Cerebellar cortex (tissue), 1 donor: Measurements from ENCODE around the gene CELF1.

Source experiments
- DNase-seq: peaks from one replicate; pipeline ENCODE4 v3.0.0-alpha.2; 2015; ENCODE audit warnings: low spot score

Gene CELF1

DNA sequence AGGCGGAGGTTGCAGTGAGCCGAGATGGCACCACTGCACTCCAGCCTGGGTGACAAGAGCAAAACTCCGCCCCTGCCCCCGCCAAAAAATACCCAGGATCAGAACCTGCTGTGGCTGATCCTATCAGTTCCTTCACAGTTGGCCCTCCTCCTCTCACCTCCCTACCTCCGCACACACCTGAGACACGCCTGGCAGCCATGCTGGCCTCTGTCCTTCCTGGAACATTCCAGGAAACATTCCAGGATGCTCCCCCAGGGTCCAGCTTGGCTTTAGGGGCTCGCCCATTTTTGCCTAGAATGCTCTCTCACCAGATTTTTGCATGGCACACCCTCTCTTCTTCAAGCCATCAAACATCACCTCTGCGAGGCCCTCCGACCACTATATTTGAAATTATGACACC lies 106.1 kb downstream of the CELF1 start:
- DNase-seq = no peak

DNA sequence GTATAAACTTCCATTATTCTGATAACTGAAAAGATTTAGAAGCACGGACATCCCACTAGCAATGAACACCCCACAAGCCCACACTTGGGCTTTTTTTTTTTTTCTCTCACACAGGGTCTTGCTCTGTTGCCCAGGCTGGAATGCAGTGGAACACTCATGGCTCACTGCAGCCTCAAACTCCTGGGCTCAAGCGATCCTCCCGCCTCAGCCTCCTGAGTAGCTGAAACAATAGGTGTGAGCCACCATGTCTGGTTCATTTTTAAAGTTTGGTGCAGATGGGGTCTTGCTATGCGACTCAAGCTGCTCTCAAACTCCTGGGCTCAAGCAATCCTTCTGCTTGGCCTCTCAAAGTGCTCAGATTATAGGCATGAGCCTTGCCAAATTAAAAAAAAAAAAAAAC lies 107.1 kb downstream of the CELF1 start:
- no peak for DNase-seq

DNA sequence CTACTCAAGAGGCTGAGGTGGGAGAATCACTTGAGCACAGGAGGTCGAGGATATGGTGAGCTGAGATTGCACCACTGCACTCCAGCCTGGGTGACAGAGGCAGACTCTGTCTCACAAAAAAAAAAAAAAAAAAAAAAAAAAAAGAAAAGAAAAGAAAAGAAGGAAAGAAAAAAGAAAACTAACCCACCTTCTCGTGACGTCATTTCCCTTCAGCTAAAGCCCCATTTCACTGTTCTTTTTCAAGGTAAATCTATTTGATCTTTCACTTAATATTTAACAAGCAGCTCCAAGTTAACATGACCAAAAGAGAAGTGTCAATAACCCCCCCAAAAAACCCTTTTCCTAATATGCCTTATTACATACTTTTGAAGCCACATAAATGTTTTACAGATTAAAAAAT lies 109.1 kb downstream of the CELF1 start:
- DNase-seq = no peak

DNA sequence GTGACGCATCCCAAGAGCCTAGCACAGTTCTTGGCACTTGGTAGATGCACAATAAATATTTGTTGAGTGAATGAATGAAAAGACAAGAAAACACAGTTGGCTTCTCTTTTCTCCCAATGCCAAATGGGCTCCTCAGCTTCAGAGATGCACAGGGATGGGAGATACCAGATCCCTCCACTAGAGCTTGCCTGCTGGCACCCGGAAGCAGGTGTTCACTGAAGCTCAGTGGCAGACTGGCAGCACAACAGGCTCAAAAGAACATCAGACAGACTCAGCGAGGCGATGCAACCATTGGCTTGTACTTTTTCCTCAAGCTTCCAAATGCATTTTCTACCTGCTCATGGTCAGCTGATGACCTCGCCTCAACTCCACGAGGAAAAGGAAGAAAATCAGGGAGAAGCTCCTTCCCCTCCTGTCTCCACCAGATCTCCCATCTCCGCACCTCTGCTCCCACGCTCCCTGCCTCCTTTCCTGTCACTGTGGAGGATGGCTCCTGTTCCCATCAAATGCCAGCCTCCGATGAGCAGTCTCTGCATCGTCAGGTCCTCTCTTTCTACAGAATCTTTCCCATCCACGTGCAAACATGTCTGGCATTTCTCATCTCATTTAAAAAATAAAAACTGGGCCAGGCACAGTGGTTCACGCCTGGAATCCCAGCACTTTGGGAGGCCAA lies 109.8 kb downstream of the CELF1 start:
- peak; percentile 65 for DNase-seq

DNA sequence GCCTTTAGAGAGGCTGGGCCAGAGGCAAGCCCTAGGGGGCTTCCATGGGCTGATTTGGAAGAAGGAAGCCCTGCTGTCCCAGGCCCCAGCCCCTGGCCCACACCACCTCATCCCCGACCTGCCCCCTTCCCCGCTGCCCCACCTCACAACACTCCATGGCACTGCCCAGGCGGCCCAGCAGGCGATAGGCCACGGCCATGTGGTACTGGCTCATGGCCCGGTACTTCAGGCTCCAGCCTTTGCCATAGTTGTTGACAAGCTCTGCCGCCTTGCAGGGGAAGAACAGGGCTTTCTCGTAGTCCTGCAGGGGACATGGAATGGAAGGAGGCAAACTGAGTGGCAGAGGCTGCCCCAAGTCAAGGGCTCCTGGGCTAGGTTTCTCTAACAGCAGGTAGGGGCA lies 110.4 kb downstream of the CELF1 start:
- peak; percentile 75 for DNase-seq

DNA sequence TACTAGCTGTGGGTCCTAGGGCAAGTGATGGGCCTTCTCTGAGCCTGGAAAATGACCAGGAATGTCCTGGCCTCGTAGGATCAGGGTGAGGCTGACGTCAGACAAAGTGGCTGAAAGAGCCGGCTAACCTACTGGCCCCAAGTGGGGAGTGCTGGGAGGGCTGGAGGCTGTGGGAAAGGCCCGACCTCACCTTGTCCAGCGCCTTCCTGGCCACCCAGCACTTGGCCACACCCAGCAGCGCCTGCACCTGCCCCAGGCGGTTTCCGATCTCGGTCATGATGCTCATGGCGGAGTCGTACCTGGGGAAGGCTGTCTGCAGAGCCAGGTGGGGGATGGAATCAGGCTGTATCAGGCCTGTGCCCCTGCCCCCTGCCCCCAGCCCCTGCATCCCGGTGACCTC lies 111.5 kb downstream of the CELF1 start:
- DNase-seq = no peak

DNA sequence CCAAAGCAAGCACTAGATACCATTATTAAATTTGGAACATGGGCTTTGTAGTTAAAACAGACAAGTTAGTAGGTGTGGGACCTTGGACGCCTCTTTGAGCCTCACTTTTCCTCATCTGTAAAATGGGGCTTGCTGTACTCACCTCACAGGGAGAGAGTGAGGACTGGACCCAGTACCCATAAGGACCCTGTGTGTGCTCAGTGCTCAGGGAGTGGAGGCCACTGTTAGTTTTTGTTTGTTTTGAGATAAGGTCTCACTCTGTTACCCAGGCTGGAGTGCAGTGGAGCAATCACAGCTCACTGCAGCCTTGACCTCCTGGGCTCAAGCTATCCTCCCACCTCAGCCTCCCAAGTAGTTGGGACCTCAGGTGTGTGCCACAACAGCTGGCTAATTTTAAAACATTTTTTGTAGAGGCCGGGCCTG lies 112.9 kb downstream of the CELF1 start:
- no peak for DNase-seq

DNA sequence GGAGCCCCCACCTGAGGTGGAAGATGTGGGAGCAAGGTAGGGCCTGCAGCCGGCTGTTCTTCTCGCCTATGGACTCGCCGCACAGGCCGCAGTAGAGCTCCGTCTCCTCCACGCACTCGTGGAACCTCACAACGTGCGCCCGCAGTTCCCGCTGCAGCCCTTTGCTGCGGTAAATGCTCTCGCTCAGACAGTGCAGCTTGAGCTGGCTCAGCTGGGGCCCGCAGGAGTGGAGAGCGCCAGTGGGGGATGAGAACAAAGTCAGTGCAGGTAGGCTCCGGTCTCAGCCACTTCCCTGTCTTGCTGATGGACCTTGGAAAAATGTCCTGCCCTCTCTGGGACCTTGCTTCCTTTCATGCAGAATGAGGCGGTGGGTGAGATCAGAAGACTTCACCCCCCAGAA lies 114.2 kb downstream of the CELF1 start:
- DNase-seq = no peak

DNA sequence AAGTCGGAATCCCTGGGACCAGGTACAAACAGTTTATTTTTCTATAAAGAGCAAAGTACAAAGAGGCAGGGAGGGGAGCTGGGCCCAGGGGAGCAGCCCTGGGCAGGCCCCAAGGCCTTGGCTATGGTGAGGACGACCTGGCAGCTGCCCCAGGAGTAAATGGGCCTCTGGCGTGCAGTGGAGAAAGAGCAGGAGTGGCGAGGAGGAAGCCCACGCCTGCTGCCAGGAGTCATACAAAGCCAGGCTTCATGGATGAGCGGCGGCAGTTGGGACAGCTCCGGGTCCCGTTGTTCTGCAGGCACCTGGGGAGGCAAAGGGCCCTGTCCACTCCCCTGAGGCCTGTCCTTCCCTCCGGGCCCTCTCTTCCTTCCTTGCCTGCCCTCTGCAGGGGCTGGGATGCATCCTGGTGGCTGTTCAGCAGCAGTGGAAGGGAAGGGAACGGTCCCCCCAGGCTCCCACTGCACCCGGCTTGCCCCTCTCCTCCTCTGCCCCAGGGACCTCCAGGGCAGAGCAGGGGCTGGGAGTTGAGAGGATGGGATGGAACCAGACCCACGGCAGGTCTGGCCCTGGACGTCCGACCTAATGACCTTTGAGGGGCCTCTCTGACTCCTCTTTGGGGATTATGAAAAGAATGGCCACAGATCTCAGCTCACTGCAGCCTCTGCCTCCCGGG lies 115.0 kb downstream of the CELF1 start:
- peak; percentile 47 for DNase-seq

DNA sequence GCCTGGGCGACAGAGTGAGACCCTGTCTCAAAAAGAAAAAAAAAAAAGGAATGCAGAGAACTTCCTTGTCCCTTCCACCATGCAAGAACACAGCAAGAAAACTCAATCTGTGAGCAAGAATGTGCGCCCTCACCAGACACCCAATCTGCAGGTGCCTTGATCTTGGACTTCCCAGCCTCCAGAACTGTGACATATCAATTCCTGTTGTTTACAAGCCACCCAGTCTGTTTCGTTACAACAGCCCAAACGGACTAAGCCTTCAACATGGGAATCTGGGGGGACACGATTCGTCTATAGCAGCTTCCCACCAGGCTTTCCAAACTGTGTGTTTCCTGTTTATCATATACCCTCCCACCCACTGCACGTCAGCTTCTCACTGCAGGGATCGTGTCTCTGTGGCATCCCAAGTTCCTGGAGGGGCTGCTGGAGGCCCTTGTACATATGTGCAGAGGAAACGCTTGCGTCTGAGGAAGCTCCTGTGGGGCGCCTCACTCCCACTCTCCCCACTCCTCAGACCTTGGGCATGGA lies 115.7 kb downstream of the CELF1 start:
- no peak for DNase-seq

DNA sequence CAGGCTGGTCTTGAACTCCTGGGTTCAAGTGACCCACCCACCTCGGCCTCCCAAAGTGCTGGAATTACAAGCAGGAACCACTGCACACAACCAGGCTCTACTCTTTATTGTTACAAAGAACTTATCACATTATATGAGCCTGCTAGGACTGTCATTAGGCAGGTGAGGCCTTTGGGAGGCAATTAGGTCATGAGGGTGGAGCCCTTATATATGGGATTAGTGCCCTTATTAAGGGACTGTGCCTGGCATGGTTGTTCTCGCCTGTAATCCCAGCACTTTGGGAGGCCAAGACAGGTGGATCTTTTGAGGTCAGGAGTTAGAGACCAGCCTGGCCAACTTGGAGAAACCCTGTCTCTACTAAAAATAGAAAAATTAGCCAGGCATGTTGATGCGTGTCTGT lies 116.2 kb downstream of the CELF1 start:
- no peak for DNase-seq

DNA sequence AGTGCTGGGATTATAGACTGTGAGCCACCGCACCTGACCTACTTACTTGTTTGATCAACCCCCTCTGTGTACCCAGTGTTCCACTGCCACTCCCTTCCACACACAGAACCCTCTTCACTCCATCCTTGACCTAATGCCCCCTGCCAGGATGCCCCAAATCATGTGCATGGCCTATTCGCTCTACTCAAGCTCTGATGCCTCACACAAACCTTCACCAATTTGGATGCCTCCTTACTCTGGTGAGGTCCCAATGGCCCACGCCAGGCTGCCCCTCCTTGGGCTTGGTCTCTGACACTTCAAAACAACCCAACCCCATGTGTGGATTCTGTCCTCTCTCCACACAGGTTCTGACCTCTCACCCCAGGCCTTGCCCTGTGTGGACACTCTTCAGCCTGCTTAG lies 117.2 kb downstream of the CELF1 start:
- DNase-seq = no peak

DNA sequence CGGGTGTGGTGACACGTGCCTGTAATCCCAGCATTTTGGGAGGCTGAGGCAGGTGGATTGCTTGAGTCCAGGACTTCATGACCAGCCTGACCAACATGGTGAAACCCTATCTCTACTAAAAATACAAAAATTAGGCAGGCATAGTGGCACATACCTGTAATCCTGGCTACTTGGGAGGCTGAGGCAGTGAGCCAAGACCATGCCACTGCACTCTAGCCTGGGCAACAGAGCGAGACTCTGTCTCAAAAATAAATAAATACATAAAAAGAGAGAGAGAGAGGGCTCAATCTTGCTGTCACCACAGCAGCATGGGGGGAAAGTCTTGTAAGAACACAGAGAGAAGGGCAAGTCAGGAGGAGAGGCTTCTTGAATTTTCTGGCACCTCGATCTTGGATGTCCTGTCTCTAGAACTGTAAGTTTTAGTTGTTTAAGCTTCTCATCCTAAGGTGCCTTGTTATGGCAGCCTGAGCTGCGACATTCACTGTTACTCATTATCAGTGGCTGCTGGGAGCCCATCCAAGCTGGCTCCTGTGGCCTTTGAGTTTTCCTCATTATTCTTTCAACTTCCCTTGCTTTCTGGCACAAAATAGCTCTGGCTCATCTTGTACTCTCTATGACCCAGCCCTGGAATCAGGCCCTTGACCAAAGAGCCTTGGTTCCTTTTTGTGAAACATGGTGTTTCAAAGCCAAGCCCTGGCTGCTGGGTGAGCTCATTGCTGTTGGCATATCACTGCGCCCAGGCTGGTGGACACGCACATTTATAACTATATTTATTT lies 118.7 kb downstream of the CELF1 start:
- DNase-seq = peak; percentile 53

DNA sequence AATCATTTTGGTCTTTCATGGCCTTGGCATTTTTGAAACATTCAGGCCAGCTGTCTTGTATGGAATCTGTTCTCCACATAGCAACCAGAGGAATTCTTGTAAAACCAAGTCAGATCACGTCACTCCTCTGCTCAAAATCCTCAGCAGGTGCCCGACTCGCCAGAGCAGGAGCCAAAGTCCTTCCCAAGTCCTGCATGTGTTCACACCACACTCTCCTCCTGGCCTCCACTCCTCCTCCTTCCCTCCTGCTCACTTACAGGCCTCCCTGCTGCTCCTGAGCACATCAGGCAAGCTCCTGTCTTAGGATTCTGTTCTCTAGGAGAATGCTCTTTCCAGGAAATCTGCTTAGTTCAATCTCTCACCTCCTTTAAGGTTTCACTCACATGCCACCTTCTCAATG lies 119.8 kb downstream of the CELF1 start:
- DNase-seq = no peak

DNA sequence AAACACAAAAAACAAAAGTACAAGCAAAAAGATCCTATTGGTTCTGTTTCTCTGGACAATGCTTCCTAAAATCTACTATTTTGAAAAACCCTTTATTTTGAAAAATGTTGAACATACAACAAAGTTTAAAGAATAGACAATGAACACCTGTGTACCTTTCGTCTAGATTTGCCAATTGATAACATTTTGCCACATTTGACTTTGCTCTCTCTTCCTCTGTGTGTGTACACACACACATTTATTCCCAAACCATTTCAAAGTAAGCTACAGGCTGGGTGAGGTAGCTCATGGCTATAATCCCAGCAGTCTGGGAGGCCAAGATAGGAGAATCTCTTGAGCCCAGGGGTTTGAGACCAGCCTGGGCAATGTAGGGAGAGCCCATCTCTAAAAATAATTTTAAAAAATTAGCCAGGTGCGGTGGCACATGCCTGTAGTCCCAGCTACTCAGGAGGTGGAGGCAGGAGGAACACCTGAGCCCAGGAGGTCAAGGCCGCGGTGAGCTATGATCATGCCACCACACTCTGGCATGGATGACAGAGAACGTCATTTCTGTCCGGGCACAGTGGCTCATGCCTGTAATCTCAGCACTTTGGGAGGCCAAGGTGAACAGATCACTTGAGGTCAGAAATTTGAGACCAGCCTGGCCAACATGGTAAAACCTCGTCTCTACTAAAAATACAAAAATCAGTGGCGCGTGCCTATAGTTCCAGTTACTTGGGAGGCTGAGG lies 121.4 kb downstream of the CELF1 start:
- no peak for DNase-seq

DNA sequence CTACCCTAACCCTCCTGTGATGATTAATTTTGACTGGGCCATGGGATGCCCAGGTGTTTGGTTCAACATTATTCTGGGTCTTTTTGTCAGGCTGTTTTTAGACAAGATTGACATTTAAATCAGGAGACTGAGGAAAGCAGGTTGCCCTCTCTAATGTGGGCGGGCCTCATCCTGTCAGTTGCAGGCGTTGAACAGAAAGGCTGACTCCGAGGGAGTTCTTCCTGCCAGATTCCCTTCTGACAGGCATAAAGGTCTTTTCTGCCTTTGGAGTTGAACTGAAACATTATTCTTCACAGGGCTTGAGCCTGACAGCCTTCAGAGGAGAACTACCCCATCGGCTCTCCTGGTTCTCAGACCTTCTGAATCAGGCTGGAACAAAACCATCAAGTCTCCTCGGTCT lies 122.4 kb downstream of the CELF1 start:
- DNase-seq = no peak

DNA sequence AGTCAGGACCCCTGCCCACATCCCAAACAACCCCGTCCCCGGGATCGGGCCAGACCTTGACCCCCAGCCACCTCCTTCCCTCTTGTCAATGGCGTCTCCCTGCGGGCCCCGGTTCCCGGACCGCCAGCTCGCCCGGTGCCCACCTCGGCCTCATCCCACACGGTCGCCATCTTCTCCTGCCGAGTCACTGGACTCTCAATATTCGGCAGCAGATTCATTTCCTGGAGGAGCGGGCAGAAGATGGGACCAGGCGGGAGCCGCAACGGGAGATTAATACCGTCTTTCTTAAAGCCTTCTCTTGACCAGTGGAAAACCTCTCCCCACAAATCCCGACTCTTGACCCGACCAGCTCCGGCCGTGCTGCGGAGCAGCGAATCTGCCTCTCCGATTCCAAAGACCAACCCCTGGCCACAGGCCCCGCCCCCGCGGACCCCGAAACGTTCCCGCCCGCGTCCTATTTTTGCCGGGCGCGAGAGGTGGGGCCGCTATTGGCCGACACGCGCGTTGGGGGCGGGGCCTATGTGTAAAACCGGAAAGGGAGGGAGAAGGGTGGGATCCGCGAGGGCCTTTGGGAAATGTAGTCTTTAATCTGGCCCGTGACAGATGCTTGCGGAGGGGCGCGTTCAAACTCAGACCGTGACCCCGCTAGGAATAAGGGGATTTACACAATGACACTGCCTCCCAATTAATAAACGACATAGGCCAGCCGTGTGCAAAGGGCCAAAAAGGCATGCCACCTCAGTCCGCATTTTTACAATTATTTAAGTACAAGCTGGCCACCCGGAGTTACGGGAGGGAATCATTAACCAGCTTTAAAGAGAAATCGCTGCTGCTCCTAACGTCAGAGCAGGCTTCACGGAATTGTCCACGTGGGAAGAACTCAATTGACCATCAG lies 126.6 kb downstream of the CELF1 start, which contains the start of gene PSMC3:
Gene PSMC3 (minus strand): TSS at position 378 of the 895 bp plus-strand sequence. CDS start 160 bp downstream, at position 218.
- DNase-seq = peak; percentile 98

DNA sequence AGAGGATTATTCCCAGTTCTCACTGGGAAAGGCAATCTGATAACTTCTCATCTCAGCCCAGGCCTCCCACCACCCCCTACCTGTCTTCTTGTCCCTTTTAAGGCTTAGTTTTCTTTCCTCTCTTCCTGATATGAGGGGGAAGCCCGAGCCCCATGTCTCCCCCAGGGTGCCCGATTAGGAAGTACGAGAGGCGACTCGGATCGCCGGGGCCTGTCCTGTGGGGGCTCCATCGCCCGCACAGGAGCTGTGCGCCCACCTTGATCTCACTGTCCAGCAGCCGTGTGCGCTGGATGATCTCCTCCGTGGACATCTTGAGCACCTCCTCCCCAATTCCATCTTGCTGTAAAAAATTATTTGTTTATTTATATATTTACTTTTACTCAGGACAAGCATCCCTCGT lies 127.3 kb downstream of the CELF1 start:
- no peak for DNase-seq

DNA sequence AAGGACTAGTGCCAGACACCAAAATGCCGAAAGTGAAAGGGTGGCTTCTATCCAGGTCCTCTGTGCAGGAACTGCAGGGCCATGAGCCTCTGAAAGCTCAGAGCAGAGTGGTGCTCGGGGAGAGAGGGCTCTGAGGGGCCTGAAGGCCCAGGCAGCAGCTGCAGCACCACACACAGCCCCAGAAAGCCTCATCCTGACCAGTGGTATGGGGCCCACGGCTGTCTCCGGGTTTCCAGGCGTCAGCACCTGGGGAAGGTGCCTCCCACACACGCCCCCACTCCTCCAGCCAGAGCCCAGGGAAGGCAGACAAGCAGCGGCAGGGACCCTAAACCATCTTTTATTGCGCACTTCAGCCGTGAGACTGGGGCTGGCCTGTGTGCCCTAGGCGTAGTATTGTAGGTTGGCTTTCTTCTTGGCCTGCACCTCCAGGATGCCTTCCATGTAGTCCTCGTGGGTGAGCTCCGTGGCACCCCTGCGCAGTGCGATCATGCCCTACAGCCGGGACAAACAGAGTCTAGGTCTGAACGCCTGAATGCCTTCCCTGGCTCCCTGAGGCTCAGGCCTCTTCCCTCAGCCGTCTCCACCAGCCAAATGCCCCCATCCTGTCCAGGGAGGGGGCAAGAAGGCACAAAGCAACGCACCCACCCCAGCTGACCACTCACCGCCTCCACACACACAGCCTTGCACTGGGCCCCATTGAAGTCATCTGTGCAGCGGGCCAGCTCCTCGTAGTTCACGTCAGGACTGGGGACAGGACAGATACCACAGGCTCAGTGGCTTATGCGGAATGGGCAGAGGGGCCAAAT lies 134.3 kb downstream of the CELF1 start:
- no peak for DNase-seq

DNA sequence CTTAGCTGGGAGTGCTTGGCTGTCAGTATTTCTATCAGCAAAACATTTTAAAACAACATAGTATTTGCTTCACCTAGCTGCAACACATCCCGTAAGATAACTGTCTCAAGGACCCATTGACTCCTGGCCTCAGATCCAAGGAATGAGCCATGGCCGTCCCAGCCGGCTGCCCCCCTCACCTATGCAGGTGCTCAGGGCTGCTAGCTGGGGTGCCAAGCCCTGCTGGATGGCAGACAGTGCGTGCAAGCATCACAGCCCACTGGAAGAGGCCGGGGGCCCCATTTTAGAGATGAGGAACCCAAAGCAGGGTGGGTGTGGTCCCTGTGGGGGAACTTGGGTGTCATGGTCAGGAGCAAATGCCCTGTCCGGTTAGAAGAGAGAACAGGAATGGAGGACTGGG lies 135.2 kb downstream of the CELF1 start:
- no peak for DNase-seq
